ENCODE data around the gene INHBC. TPM values are rescaled to one million over a fixed set of nuclear protein-coding genes. Genes with fewer than 3 reads are reported as not detected.

Gene INHBC
- total RNA-seq, 2 donors from 2014 or later = not detected

- Histone ChIP-seq H3K27ac (ENCODE audit: low read depth, low read length) (no peak overlapping the region), H3K9me3 (ENCODE audit: control insufficient read depth, low read length) (peaks cover 7% of the 10 kb centered on the region), H3K36me3 (ENCODE audit: control insufficient read depth, insufficient read depth, low read length) (no peaks in the 10 kb centered on the region), H3K9ac (ENCODE audit: extremely low read depth, low read length, poor library complexity, severe bottlenecking) (no peak overlapping the region), H3K4me3 (ENCODE audit: low read length) (no peak overlapping the region), H3K4me1 (ENCODE audit: control insufficient read depth, insufficient read depth, low read length) (no peaks in the 10 kb centered on the region), H3K27me3 (ENCODE audit: control insufficient read depth, insufficient read depth, low read length, poor library complexity, severe bottlenecking) (no peaks in the 10 kb centered on the region)
- DNase-seq = no peak
- TF ChIP-seq CTCF (conservative IDR thresholded peaks at IDR 0.05) = no peak
- Mint-ChIP-seq H3K4me1 (no peaks in the 10 kb centered on the region), H3K9me3 (peaks cover 6% of the 10 kb centered on the region), H3K36me3 (ENCODE audit: low read depth) (no peaks in the 10 kb centered on the region), H3K27ac (no peak overlapping the region), H3K27me3 (ENCODE audit: insufficient read depth) (peaks cover 1% of the 10 kb centered on the region), H3K4me3 (no peak overlapping the region)
- 92 to 94% methylated on average over 5 to 6 of the region's 6 CpGs for WGBS, 2 experiments (ENCODE audit: insufficient coverage in 1 of 2, insufficient read length in 1 of 2)
These were observed 11.8 kb downstream of the INHBC start for GRCh38 chr12:57446292-57446960.

GRCh38 chr12:57448669-57449068 lies 14.1 kb downstream of the INHBC start:
- Histone ChIP-seq H3K9ac (ENCODE audit: extremely low read depth, low read length, poor library complexity, severe bottlenecking) (no peak overlapping the region), H3K4me1 (ENCODE audit: control insufficient read depth, insufficient read depth, low read length) (no peaks in the 10 kb centered on the region), H3K9me3 (ENCODE audit: control insufficient read depth, low read length) (no peaks in the 10 kb centered on the region), H3K27ac (ENCODE audit: low read depth, low read length) (no peak overlapping the region), H3K4me3 (ENCODE audit: low read length) (no peak overlapping the region), H3K36me3 (ENCODE audit: control insufficient read depth, insufficient read depth, low read length) (no peaks in the 10 kb centered on the region), H3K27me3 (ENCODE audit: control insufficient read depth, insufficient read depth, low read length, poor library complexity, severe bottlenecking) (no peaks in the 10 kb centered on the region)
- no peak overlapping the region for H3K27ac Mint-ChIP-seq
- peaks cover 4% of the 10 kb centered on the region for H3K4me1 Mint-ChIP-seq
- TF ChIP-seq CTCF (conservative IDR thresholded peaks at IDR 0.05) = no peak
- no peaks in the 10 kb centered on the region for H3K27me3 Mint-ChIP-seq (ENCODE audit: insufficient read depth)
- H3K9me3 Mint-ChIP-seq = no peaks in the 10 kb centered on the region
- no peak for DNase-seq
- no peaks in the 10 kb centered on the region for H3K36me3 Mint-ChIP-seq (ENCODE audit: low read depth)
- H3K4me3 Mint-ChIP-seq = no peak overlapping the region
- WGBS, 2 experiments (ENCODE audit: insufficient coverage in 1 of 2, insufficient read length in 1 of 2) = 92 to 100% methylated on average over 1 to 2 of the region's 2 CpGs

- no peak overlapping the region for H3K4me3 Mint-ChIP-seq
- H3K9me3 Mint-ChIP-seq = no peaks in the 10 kb centered on the region
- no peaks in the 10 kb centered on the region for H3K27me3 Mint-ChIP-seq (ENCODE audit: insufficient read depth)
- TF ChIP-seq CTCF (conservative IDR thresholded peaks at IDR 0.05) = no peak
- DNase-seq = no peak
- H3K4me1 ChIP-seq (ENCODE audit: control insufficient read depth, insufficient read depth, low read length) = no peaks in the 10 kb centered on the region
- no peaks in the 10 kb centered on the region for H3K36me3 ChIP-seq (ENCODE audit: control insufficient read depth, insufficient read depth, low read length)
- no peak overlapping the region for H3K4me3 ChIP-seq (ENCODE audit: low read length)
- H3K36me3 Mint-ChIP-seq (ENCODE audit: low read depth) = no peaks in the 10 kb centered on the region
- no peak overlapping the region for H3K9ac ChIP-seq (ENCODE audit: extremely low read depth, low read length, poor library complexity, severe bottlenecking)
- no peak overlapping the region for H3K27ac ChIP-seq (ENCODE audit: low read depth, low read length)
- no peaks in the 10 kb centered on the region for H3K9me3 ChIP-seq (ENCODE audit: control insufficient read depth, low read length)
- no peak overlapping the region for H3K27ac Mint-ChIP-seq
- H3K4me1 Mint-ChIP-seq = peaks cover 5% of the 10 kb centered on the region
- H3K27me3 ChIP-seq (ENCODE audit: control insufficient read depth, insufficient read depth, low read length, poor library complexity, severe bottlenecking) = no peaks in the 10 kb centered on the region
- 93 to 96% methylated on average over 7 of the region's 7 CpGs for WGBS, 2 experiments (ENCODE audit: insufficient coverage in 1 of 2, insufficient read length in 1 of 2)
These were observed 14.8 kb downstream of the INHBC start for GRCh38 chr12:57449375-57449774.
